Measurements from ENCODE around the gene MTMR3.

DNA sequence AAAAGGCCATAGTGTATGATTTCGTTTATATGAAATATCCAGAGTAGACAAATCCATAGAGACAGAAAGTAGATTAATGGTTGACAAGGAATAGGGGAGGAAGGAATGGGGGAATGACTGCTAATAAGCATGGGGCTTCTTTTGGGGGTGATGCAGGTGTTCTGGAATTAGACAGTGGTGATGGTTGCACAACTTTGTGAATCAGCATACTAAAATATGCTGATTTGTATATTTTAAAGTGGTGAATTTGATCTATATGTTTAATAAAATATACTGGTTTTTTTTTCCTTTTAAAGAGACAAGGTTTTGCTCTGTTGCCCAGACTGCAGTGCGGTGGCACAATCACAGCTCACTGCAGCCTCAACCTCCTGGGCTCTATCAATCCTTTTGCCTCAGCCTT, 190.8 kb downstream of the MTMR3 start:
- TF ChIP-seq, protein P1, sequence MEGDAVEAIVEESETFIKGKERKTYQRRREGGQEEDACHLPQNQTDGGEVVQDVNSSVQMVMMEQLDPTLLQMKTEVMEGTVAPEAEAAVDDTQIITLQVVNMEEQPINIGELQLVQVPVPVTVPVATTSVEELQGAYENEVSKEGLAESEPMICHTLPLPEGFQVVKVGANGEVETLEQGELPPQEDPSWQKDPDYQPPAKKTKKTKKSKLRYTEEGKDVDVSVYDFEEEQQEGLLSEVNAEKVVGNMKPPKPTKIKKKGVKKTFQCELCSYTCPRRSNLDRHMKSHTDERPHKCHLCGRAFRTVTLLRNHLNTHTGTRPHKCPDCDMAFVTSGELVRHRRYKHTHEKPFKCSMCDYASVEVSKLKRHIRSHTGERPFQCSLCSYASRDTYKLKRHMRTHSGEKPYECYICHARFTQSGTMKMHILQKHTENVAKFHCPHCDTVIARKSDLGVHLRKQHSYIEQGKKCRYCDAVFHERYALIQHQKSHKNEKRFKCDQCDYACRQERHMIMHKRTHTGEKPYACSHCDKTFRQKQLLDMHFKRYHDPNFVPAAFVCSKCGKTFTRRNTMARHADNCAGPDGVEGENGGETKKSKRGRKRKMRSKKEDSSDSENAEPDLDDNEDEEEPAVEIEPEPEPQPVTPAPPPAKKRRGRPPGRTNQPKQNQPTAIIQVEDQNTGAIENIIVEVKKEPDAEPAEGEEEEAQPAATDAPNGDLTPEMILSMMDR (IDR thresholded peaks at IDR 0.05), result no peak
- no peak for TF ChIP-seq POLR2A (IDR thresholded peaks at IDR 0.05)
